ACHN (cell line): ENCODE measurements around the gene EME1.
A peak's percentile ranks its signal among the peaks of the same experiment; 100 is the strongest.

Experiments
- DNase-seq: peaks from one replicate; pipeline ENCODE4 v3.0.0-alpha.2; 2015
- in situ Hi-C: cut with HindIII; loops from 2 replicates; pipeline ENCODE4 v1.10.0; 2017; ENCODE audit warnings: low sequenced_read_pairs, low pct_ligation_motif_present, low pct_unique_long_range_greater_than_20kb

EME1 gene

GRCh38 chr17:50359005-50359699, 13.9 kb upstream of the EME1 start:
- DNase-seq, result no peak

DNA sequence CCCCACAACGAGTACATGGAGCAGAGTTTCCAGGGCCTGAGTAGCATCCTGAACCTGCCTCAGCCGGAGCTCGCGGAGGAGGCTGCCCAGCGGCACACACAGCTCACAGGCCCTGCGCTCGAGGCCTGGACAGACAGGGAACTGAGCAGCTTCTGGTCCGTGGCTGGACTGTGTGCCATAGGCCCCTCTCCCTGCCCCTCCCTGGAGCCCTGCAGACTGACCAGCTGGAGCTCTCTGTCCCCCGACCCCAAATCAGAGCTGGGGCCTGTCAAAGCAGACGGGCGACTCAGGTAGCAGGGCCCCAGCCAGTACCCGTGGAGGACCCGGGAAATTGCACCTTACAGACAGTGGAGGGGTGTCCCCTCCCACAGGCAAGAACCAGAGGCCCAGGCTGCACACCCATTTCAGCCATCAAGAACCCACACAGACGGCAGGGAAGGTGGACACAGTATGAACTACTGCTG, 13.0 kb upstream of the EME1 start:
- no peak for DNase-seq
- in situ Hi-C loops, result no loop called here

More at GRCh38 chr17:50359005-50359699, 13.9 kb upstream of the EME1 start:
- in situ Hi-C loops, result no loop called here

DNA sequence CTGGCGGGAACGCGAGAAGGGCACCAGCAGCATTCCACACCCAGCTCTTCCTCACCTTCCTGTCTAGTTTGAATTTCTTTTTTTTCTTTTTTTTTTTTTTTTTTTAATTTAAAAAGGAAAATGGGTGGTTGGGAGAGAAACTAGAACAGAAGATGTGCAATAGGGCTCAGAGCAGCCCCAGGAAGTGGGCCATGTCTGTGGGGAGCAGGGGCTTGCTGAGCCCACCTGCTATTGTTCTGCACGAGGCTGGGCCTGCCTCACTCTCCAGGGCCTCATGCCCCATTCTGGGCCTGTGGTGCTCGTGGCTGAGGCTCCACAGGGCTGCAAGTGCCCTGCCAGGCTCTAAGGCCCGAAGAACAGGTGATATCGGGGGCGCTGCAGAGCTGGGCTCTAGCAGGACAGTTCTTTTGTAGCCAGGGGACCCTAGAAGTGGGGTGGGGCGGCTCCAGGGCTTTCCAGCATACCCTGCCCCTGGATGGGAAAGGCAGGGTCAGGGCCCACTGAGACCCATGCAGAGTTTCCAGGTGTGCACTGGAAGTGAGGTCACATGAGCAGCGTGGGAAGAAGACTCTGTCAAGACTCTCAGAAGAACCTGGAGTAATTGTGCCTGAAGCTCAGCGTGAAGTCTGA, 12.4 kb upstream of the EME1 start:
- in situ Hi-C loops, result no loop called here
- DNase-seq, result no peak

GRCh38 chr17:50361561-50362480, 11.2 kb upstream of the EME1 start:
- peak; percentile 62 for DNase-seq
- in situ Hi-C loops, result no loop called here

GRCh38 chr17:50362661-50363060, 10.4 kb upstream of the EME1 start:
- in situ Hi-C loops, result no loop called here

DNA sequence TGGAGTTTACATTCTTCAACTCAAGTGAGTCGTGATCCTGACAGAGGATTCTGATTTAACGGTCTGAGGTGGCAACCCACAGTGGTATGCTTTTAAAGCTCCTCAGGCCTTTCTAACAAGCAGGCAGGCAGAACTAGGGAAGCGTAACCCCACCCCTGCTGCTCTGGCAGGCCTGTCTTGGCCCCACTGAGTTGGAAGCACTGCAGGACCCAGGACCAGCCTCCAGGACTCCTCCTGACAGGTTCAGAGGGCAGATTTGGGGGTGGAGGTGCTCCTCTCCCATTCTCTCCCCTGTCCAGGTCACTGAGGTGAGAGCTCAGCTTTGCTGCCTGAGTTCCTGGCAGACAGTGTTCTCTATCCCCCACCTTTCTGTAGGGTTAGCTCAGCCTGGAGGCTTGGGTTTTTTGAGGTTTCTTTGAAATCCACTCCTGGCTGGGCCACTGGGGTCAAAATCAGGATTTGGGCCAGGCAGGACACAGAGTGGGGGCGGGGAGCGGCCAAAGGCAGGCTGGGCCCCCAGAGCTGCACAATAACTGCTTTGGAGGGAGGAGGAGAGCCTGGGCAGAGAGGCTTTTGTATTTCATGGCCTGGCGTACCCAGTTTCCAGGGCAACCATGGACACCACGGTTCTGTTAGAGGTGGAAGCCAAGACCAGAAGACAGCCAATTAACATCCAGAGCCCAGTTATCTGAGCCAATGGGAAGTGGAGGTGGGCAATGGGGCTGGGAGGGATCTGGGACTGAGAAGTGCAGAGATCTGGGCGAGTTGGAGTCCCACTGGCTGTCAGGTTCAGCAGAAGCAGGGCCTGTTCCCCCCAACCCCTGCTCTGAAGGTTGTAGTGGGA, 9.6 kb upstream of the EME1 start:
- no peak for DNase-seq
- in situ Hi-C loops, result no loop called here

More at GRCh38 chr17:50362661-50363060, 10.4 kb upstream of the EME1 start:
- no peak for DNase-seq

GRCh38 chr17:50364061-50364458, 9.0 kb upstream of the EME1 start:
- no peak for DNase-seq
- in situ Hi-C loops, result no loop called here

- peak; percentile 53 for DNase-seq
- in situ Hi-C loops, result no loop called here
Measured at GRCh38 chr17:50364715-50365114, 8.3 kb upstream of the EME1 start.

DNA sequence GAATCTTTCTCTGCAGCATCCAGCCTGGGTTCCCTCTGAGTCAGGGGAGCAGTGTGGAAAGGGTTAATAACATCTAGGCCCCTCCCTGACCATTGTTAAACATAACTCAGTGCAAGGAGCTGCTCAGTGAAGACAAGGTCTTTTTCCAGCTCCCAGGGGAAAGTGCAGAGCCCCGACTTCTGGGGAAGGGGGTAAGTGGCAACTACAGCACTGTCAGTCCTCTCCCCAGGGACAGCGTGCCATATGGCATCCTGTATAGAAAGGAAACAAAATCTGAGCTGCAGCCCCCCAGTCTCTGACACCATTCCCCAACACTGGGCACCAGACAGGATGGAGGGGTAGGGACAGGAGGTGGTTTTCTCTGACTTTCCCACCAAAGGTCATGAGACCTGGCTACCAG, 7.9 kb upstream of the EME1 start:
- in situ Hi-C loops, result no loop called here
- DNase-seq, result no peak

- no peak for DNase-seq
- in situ Hi-C loops, result no loop called here
Measured at GRCh38 chr17:50365649-50366393, 7.2 kb upstream of the EME1 start.

DNA sequence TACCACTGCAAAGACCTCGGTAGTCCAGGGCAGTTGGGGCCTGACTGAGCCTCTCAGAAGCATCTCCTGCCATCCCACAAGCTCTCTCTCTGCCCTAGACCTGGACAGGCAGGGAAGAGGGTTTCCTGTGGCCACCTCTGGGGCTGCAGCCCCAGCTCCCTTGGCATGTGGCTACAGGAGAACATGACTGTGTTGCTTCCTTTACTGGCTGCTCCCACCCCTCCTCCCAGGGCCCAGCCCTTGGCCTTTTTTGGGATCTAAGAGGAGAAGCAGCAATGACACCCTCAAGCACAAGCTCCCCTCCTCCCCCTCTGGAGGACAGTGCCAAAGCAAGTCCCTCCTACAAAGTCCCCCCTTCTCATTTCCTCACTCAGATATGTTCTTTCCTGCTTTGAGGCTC, 5.6 kb upstream of the EME1 start:
- no peak for DNase-seq
- in situ Hi-C loops, result no loop called here

- in situ Hi-C loops, result no loop called here
- no peak for DNase-seq
Measured at GRCh38 chr17:50370052-50370451, 3.0 kb upstream of the EME1 start.

GRCh38 chr17:50371526-50371925, 1.5 kb upstream of the EME1 start:
- DNase-seq, result no peak
- in situ Hi-C loops, result no loop called here

DNA sequence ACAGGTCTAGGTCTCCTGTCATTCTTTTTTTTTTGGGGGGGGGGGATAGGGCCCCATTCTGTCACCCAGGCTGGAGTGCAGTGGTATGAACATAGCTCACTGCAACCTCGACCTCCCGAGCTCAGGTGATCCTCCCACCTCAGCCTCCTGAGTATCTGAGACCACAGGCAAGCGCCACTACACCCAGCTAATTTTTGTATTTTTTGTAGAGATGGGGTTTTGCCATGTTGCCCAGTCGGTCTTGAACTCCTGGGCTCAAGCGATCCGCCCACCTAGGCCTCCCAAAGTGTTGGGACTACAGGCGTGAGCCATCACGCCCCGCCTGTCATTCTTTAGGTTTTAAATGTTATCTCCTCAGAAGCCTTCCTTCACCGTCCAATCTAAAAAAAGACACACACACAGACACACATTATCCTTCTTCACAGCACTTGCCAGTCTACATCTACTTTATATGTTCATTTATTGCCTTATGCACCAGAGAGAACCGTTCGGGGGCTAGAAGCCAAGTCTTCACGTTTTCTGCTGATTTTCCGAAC, 739 bp upstream of the EME1 start:
- DNase-seq, result no peak
- in situ Hi-C loops, result no loop called here

GRCh38 chr17:50373705-50374104, 676 bp downstream of the EME1 start:
- no peak for DNase-seq
- in situ Hi-C loops, result no loop called here

DNA sequence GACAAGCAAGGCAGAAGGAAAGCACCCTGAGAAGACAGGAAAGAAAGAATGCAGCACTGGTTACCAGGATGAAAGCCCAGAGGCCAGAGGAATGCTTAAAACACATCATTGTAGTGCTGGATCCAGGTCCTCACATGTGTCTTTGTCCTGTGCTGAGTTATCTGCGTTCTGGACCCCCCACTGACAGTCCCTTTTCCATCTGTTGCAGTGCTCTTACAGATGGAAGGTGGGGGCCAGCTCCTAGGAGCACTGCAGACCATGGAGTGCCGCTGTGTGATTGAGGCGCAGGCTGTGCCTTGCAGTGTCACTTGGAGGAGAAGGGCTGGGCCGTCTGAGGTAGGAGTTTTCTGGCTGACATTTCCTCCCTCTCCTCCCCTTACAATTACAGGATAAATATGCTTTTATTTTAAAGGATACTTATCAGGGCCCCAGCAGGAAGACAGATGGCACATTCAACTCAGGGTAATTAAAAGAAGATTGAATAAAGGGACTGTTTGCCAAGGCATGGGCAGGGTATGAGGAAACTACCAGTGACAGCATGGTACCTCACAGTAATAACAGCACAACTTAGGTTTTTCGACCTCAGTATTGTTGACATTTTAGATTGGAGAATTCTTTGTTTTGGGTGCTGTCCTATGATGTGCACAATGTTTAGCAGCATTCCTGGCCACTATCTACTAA, 3.0 kb downstream of the EME1 start:
- in situ Hi-C loops, result no loop called here

More for the DNA sequence above, 3.0 kb downstream of the EME1 start:
- no peak for DNase-seq
